Urinary bladder (tissue), 4 donors: Measurements from ENCODE around the gene IL10. TPM values are rescaled to one million over a fixed set of nuclear protein-coding genes. Genes with fewer than 3 reads are reported as not detected.

Experiments used
- DNase-seq: peaks from one replicate; pipeline ENCODE4 v3.0.0-alpha.2; 2015; ENCODE audit errors: extremely low spot score
- H3K27ac ChIP-seq: one replicate; pipeline ENCODE4 v1.5.1; 2013; ENCODE audit warnings: low read depth, mild to moderate bottlenecking, moderate library complexity
- H3K36me3 ChIP-seq: one replicate; pipeline ENCODE4 v1.6.1; 2013; ENCODE audit warnings: mild to moderate bottlenecking, moderate library complexity; ENCODE audit not compliant: insufficient read depth
- H3K4me1 ChIP-seq: one replicate; pipeline ENCODE4 v1.6.1; 2013; ENCODE audit warnings: mild to moderate bottlenecking, moderate library complexity; ENCODE audit not compliant: insufficient read depth
- H3K4me3 ChIP-seq: one replicate; pipeline ENCODE4 v1.5.1; 2013; ENCODE audit warnings: low read depth, low read length
- WGBS: extraction: QIAGEN DNeasy Blood & Tissue Kit; methylation state at CpG from one replicate; pipeline ENCODE4 v1.1.7; 2013; 5-methylcytosine and 5-hydroxymethylcytosine counted together
- polyA plus RNA-seq: library from polyadenylated mRNA; stranded (reverse); fragments of 200-250 nt; gene quantifications from one replicate; pipeline ENCODE4 v1.2.3, GENCODE V29; 2013
- total RNA-seq: library from RNA; depleted of rRNA; stranded (reverse); fragments of >200 nt; gene quantifications from one replicate; pipeline ENCODE4 v1.2.3, GENCODE V29; 2014
- donor health status: healthy with polysubstance abuse.
- donor health status: healthy.

IL10 gene
- total and polyA plus RNA-seq, 2 donors, result 2.2 to 2.8 TPM

GRCh38 chr1:206800411-206800810 lies 28.1 kb upstream of the IL10 start:
- H3K4me1 ChIP-seq, result no peaks in the 10 kb centered on the region
- no peak for DNase-seq
- H3K36me3 ChIP-seq, result no peaks in the 10 kb centered on the region
- H3K27ac ChIP-seq, result no peak overlapping the region
- WGBS, result 74% methylated on average over 3 of the region's 3 CpGs
- no peak overlapping the region for H3K4me3 ChIP-seq

GRCh38 chr1:206799311-206799710 lies 27.0 kb upstream of the IL10 start:
- Histone ChIP-seq H3K36me3 (no peaks in the 10 kb centered on the region), H3K4me3 (no peak overlapping the region), H3K27ac (no peak overlapping the region), H3K4me1 (no peaks in the 10 kb centered on the region)
- WGBS, result 83% methylated on average over 3 of the region's 3 CpGs
- no peak for DNase-seq

GRCh38 chr1:206798384-206798996 lies 26.2 kb upstream of the IL10 start:
- Histone ChIP-seq H3K36me3 (no peaks in the 10 kb centered on the region), H3K4me3 (no peak overlapping the region), H3K27ac (no peak overlapping the region), H3K4me1 (no peaks in the 10 kb centered on the region)
- 76% methylated on average over 13 of the region's 13 CpGs for whole genome bisulfite sequencing
- no peak for DNase-seq

DNA sequence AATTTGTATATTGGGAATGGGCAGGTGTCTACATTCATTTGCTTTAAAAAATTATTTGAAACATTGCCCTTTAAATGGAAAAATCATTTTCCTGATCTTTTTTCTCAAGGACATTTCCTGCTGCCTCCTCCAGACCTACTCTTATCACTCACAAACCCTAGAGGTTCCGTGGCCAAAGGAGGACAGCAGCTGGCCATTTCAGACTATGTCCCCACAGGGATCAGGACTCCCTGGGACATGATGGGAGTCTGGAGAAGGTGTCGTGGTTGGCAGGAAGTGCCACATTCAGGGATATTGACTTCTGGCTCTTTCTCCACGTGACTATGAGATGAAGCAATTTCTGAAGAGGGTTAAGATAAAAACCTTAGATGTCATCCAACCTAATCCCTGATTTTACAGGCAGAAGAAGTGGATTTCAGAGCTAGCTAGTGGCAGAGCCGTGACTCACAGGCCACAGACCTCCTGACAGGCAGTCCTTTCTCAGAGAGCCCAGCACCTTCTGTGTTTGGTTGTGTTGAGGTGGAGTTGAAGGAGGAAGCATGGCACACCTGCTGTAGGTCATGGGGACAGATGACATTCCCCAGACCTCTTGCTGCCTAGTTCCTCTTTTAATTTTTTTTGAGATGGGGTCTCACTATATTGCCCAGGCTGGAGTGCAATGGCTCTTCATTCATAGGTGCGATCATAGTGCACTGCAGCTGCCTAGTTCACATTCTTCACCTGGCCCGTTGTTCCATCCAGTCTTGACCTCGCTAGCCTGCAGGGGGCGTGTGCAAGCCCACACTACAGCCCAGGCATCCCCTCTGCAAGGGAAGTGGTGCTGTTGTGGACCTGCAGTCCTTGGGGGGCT lies 25.5 kb upstream of the IL10 start:
- no peak overlapping the region for H3K4me3 ChIP-seq
- WGBS, result 49% methylated on average over 8 of the region's 8 CpGs
- no peak for DNase-seq
- no peaks in the 10 kb centered on the region for H3K36me3 ChIP-seq
- no peaks in the 10 kb centered on the region for H3K4me1 ChIP-seq
- no peak overlapping the region for H3K27ac ChIP-seq

DNA sequence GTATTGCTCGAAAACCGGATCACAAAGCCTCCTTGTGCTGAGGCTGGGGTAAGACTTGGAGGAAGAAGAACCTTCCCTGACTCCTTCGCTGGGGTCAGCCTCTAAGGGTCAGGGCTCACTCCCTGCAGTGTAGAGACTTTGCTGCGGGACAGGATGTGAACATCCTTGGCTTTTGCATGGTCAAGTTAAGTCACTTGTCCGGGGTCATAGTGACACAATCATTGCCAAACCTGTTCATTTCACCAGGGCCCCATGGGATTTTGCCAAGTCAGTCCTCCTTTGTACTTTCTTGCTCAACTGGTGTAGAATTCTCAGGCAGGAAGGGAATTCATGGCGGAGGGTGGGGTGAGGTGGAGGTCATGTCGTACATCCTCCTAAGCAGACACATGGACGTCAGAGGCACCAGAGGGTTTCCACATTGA lies 24.7 kb upstream of the IL10 start:
- no peaks in the 10 kb centered on the region for H3K36me3 ChIP-seq
- H3K27ac ChIP-seq, result no peak overlapping the region
- no peaks in the 10 kb centered on the region for H3K4me1 ChIP-seq
- no peak overlapping the region for H3K4me3 ChIP-seq
- no peak for DNase-seq
- 86% methylated on average over 8 of the region's 8 CpGs for WGBS

- Histone ChIP-seq H3K4me3 (no peak overlapping the region), H3K27ac (no peak overlapping the region), H3K4me1 (no peaks in the 10 kb centered on the region), H3K36me3 (no peaks in the 10 kb centered on the region)
- 73% methylated on average over 3 of the region's 3 CpGs for WGBS
- DNase-seq, result no peak
Observed at GRCh38 chr1:206796116-206796515, 23.8 kb upstream of the IL10 start.

DNA sequence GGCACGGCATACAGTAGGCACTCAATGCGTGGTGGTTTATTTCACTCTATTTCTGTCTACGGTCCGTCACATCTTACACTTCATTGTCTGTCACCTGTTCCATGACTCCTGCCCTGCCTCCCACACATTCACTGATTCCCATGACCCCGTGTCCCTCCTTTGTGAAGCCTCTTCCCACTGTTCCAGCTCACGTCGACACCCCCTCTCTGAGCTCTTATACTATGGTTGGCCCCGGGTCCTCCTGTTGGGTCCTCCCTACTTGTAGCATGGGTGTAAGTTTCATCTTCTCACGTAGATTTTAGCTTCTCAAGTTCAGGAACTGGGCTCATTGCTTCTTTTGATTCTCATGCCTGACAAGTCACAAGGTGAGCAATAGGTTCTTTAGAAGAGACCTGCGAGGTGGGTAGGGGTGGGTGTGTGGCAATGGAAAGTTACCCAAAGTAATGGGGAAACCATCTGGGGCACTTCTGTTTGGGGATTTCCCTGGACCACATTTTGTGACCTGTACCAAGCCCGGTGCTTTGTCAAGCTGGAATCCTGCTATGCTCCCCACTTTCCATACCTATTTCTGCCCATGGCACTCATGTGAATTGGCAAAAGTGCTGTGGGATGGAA lies 22.1 kb upstream of the IL10 start:
- no peak overlapping the region for H3K27ac ChIP-seq

GRCh38 chr1:206793620-206794019 lies 21.3 kb upstream of the IL10 start:
- no peaks in the 10 kb centered on the region for H3K4me1 ChIP-seq
- no peak for DNase-seq
- H3K27ac ChIP-seq, result no peak overlapping the region
- no peak overlapping the region for H3K4me3 ChIP-seq
- no peaks in the 10 kb centered on the region for H3K36me3 ChIP-seq
- 74% methylated on average over 7 of the region's 7 CpGs for WGBS

More for the DNA sequence above, 22.1 kb upstream of the IL10 start:
- no peaks in the 10 kb centered on the region for H3K36me3 ChIP-seq
- DNase-seq, result no peak
- no peak overlapping the region for H3K4me3 ChIP-seq
- no peaks in the 10 kb centered on the region for H3K4me1 ChIP-seq
- 87% methylated on average over 11 of the region's 11 CpGs for WGBS

- WGBS, result 84% methylated on average over 16 of the region's 16 CpGs
- H3K4me1 ChIP-seq, result no peaks in the 10 kb centered on the region
- H3K27ac ChIP-seq, result no peak overlapping the region
- H3K4me3 ChIP-seq, result no peak overlapping the region
- DNase-seq, result no peak
- H3K36me3 ChIP-seq, result no peaks in the 10 kb centered on the region
Observed at GRCh38 chr1:206792939-206793607, 20.8 kb upstream of the IL10 start.

DNA sequence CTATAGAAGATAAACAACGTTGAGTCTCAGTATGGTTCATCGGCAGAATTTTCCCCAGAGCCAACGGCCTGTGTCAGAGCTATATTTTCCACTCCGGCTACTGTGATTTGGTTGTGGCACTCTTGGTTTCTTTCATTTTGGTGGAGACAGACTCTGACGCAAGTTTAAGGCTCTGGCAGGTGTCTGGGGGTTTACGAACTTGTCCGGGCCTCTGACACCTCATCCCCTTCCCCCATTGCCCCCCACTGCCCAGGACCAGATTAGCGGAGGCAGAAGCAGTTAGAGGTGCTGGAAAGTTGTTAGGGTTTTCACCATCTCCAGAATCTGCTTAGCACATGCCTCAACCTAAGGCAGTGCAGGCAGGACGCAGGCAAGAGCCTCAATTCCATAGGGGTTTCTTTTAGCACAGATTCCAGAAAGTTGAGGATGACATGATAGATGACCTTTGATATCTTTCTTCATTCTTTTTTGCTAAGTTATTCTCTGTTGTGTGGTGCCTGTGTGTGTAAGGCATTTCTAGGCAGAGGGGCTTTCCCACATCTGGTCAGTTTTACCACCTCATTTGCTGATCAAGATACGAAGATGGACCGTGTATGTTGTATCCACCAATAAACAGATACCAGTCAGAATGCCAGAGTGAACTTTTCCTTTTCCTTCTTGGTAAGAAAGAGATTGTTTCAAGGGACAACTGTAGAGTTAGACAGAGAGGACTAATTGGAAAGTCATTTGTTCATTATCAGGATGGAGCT lies 18.4 kb upstream of the IL10 start:
- no peak for DNase-seq
- Histone ChIP-seq H3K36me3 (no peaks in the 10 kb centered on the region), H3K4me3 (no peak overlapping the region), H3K27ac (no peak overlapping the region), H3K4me1 (no peaks in the 10 kb centered on the region)
- 75% methylated on average over 11 of the region's 11 CpGs for WGBS

- no peak for DNase-seq
- no peak overlapping the region for H3K27ac ChIP-seq
- no peak overlapping the region for H3K4me3 ChIP-seq
- 91% methylated on average over 3 of the region's 3 CpGs for WGBS
- no peaks in the 10 kb centered on the region for H3K36me3 ChIP-seq
- H3K4me1 ChIP-seq, result no peaks in the 10 kb centered on the region
Observed at GRCh38 chr1:206788487-206789050, 16.3 kb upstream of the IL10 start.

DNA sequence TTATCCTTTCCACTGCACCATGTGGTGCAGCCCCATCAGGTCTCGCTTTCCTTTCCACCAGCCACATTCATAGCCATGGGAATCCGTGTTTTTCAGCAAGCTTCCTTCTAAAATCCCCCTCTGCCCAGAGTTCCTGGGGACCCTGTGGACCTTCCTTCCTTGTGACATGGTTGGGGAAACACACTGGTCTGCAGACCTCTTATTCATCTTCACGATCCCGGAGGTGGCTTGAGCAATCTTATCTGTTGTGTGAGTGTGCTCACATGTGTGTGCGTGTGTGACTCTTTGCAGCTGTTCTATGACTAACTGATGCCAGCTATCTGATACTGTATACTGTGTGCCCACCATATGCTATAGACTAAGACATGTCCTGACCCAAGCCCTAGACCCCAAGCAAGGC lies 15.6 kb upstream of the IL10 start:
- Histone ChIP-seq H3K36me3 (no peaks in the 10 kb centered on the region), H3K27ac (no peak overlapping the region), H3K4me3 (no peak overlapping the region), H3K4me1 (no peaks in the 10 kb centered on the region)
- no peak for DNase-seq
- 74% methylated on average over 5 of the region's 5 CpGs for WGBS
